OCI-LY7 (cell line): ENCODE measurements around the gene TAS2R1. TPM values are rescaled to one million over a fixed set of nuclear protein-coding genes. Genes with fewer than 3 reads are reported as not detected.

Source experiments
- BruUV-seq: library from RNA; stranded (reverse); fragments of 400-500 nt; replicated peaks from 2 replicates; lab custom pipeline; 2021; lab: Mats Ljungman, UMichigan
- CTCF ChIA-PET: fragments of 300-600 bp; sonication (Branson Sonifier 250); formaldehyde crosslinking; loops from one replicate; lab custom pipeline; 2022; ENCODE audit warnings: antibody characterized with exemption; ENCODE audit not compliant: unreplicated experiment; lab: Charles Lee
- POLR2A ChIA-PET: fragments of 300-600 bp; sonication (Branson Sonifier 250); formaldehyde crosslinking; loops from one replicate; lab custom pipeline; 2022; ENCODE audit warnings: antibody characterized with exemption; lab: Charles Lee
- DNase-seq: peaks from one replicate; pipeline ENCODE4 v3.0.0-alpha.2; 2015; ENCODE audit warnings: low spot score
- H2AFZ ChIP-seq: fragments of 200-600 bp; sonication (generic), shearing (Covaris generic); 2 replicates; pipeline ENCODE4 v1.6.1; 2014; ENCODE audit warnings: mild to moderate bottlenecking, antibody characterized with exemption, low read length, moderate library complexity
- H3K27ac ChIP-seq: fragments of 200-600 bp; sonication (generic); 2 replicates; pipeline ENCODE4 v1.5.1; 2014; ENCODE audit warnings: mixed run types, low read depth, mild to moderate bottlenecking, moderate library complexity, low read length, inconsistent platforms; ENCODE audit not compliant: poor library complexity, severe bottlenecking
- H3K36me3 ChIP-seq: fragments of 200-600 bp; sonication (generic); 2 replicates; pipeline ENCODE4 v1.6.1; 2014; ENCODE audit warnings: mild to moderate bottlenecking, antibody characterized with exemption, low read length, moderate library complexity, mixed read lengths; ENCODE audit not compliant: insufficient read depth
- H3K4me1 ChIP-seq: fragments of 200-600 bp; sonication (generic); 2 replicates; pipeline ENCODE4 v1.5.1; 2014; ENCODE audit warnings: mild to moderate bottlenecking, low read length; ENCODE audit not compliant: insufficient read depth, poor library complexity, severe bottlenecking
- H3K4me2 ChIP-seq: fragments of 200-600 bp; sonication (generic); 2 replicates; pipeline ENCODE4 v1.6.1; 2014; ENCODE audit warnings: mild to moderate bottlenecking, low read length
- H3K4me3 ChIP-seq: fragments of 200-600 bp; sonication (generic); 2 replicates; pipeline ENCODE4 v1.5.1; 2014; ENCODE audit warnings: mild to moderate bottlenecking, low read depth, low read length; ENCODE audit not compliant: poor library complexity, severe bottlenecking
- H3K79me2 ChIP-seq: fragments of 200-600 bp; sonication (generic); 2 replicates; pipeline ENCODE4 v1.6.1; 2016; ENCODE audit warnings: low read depth, mild to moderate bottlenecking, low read length, moderate library complexity, mixed read lengths; ENCODE audit not compliant: insufficient read depth
- H3K9me2 ChIP-seq: fragments of 200-600 bp; sonication (generic); 2 replicates; pipeline ENCODE4 v1.6.1; 2016; ENCODE audit warnings: mild to moderate bottlenecking, low read length, mixed read lengths; ENCODE audit not compliant: insufficient read depth
- H3K9me3 ChIP-seq: fragments of 200-600 bp; sonication (generic); 2 replicates; pipeline ENCODE4 v1.6.1; 2014; ENCODE audit warnings: mild to moderate bottlenecking, mixed run types, low read length, mixed read lengths
- H4K20me1 ChIP-seq: fragments of 200-600 bp; sonication (generic); 2 replicates; pipeline ENCODE4 v1.6.1; 2014; ENCODE audit warnings: mild to moderate bottlenecking, antibody characterized with exemption, low read length, moderate library complexity, mixed read lengths; ENCODE audit not compliant: insufficient read depth
- CTCF ChIP-seq: fragments of 200-600 bp; sonication (generic); conservative IDR thresholded peaks from 2 replicates; pipeline ENCODE4 v1.5.1; 2014; ENCODE audit warnings: mild to moderate bottlenecking, antibody characterized with exemption, low read length, moderate library complexity, mixed read lengths
- EZH2phosphoT487 ChIP-seq: fragments of 200-600 bp; sonication (generic); IDR thresholded peaks from 2 replicates; pipeline ENCODE4 v1.6.1; 2018; ENCODE audit warnings: low read depth, borderline replicate concordance, mild to moderate bottlenecking, mixed run types, antibody characterized with exemption, low read length, moderate library complexity, mixed read lengths
- intact Hi-C: fragments of 100-400 bp; cut with micrococcal nuclease; formaldehyde crosslinking; loops from one replicate; pipeline ENCODE4 v1.10.0; 2022; ENCODE audit not compliant: unreplicated experiment
- total RNA-seq, 2 experiments: library from RNA; depleted of rRNA in 1 of 2; stranded (reverse); fragments of >200 nt in 1 of 2; shearing (Covaris generic) in 1 of 2; gene quantifications; 2 replicates each; pipeline ENCODE4 v1.2.3, GENCODE V29; 2014 to 2022

The TAS2R1 gene
- total RNA-seq, 2 experiments from 2014 or later, result not detected

- no peaks in the 10 kb centered on the region for H3K79me2 ChIP-seq
- TF ChIP-seq EZH2phosphoT487, result no peak
- TF ChIP-seq CTCF, result no peak
These were observed 12.2 kb downstream of the TAS2R1 start for GRCh38 chr5:9617739-9618504.

GRCh38 chr5:9617221-9617620 lies 12.9 kb downstream of the TAS2R1 start:
- Histone ChIP-seq H2AFZ (no peak overlapping the region), H3K9me3 (no peaks in the 10 kb centered on the region), H3K4me2 (no peak overlapping the region), H3K4me1 (no peaks in the 10 kb centered on the region), H3K4me3 (no peak overlapping the region), H4K20me1 (no peaks in the 10 kb centered on the region), H3K9me2 (no peaks in the 10 kb centered on the region), H3K79me2 (no peaks in the 10 kb centered on the region), H3K36me3 (no peaks in the 10 kb centered on the region), H3K27ac (no peak overlapping the region)
- ChIA-PET POLR2A (no interaction called here), CTCF (no interaction called here)
- intact Hi-C loops, result no loop called here
- DNase-seq, result no peak
- TF ChIP-seq EZH2phosphoT487 (no peak), CTCF (no peak)
- BruUV-seq, result no TSS peak

More at GRCh38 chr5:9617739-9618504, 12.2 kb downstream of the TAS2R1 start:
- H3K4me3 ChIP-seq, result no peak overlapping the region
- CTCF ChIA-PET, result no interaction called here
- POLR2A ChIA-PET, result no interaction called here
- no peak overlapping the region for H3K4me2 ChIP-seq
- H3K36me3 ChIP-seq, result no peaks in the 10 kb centered on the region
- no peaks in the 10 kb centered on the region for H3K9me2 ChIP-seq
- DNase-seq, result no peak
- H4K20me1 ChIP-seq, result no peaks in the 10 kb centered on the region
- no peak overlapping the region for H2AFZ ChIP-seq
- no TSS peak for BruUV-seq
- H3K9me3 ChIP-seq, result no peaks in the 10 kb centered on the region
- H3K27ac ChIP-seq, result no peak overlapping the region
- no peaks in the 10 kb centered on the region for H3K4me1 ChIP-seq
- intact Hi-C loops, result no loop called here

- no peak overlapping the region for H3K4me3 ChIP-seq
- intact Hi-C loops, result no loop called here
- no TSS peak for BruUV-seq
- no peak for TF ChIP-seq CTCF
- no peak for TF ChIP-seq EZH2phosphoT487
- no peak overlapping the region for H2AFZ ChIP-seq
- ChIA-PET CTCF (no interaction called here), POLR2A (no interaction called here)
- H3K9me2 ChIP-seq, result no peaks in the 10 kb centered on the region
- no peaks in the 10 kb centered on the region for H4K20me1 ChIP-seq
- H3K4me2 ChIP-seq, result no peak overlapping the region
- no peak overlapping the region for H3K27ac ChIP-seq
- H3K36me3 ChIP-seq, result no peaks in the 10 kb centered on the region
- no peaks in the 10 kb centered on the region for H3K4me1 ChIP-seq
- DNase-seq, result no peak
- no peaks in the 10 kb centered on the region for H3K9me3 ChIP-seq
- H3K79me2 ChIP-seq, result no peaks in the 10 kb centered on the region
These were observed 14.8 kb downstream of the TAS2R1 start for GRCh38 chr5:9615331-9615730.
